SK-N-SH (cell line): ENCODE measurements around the gene AFF1. TPM values are rescaled to one million over a fixed set of nuclear protein-coding genes. Genes with fewer than 3 reads are reported as not detected.

ENCODE experiments used
- CTCF ChIA-PET: fragments of 300-600, 350-600 bp; formaldehyde crosslinking; extraction: SDS; loops from one replicate; lab custom pipeline; 2021; lab: Yijun Ruan, JAX
- POLR2A ChIA-PET: fragments of 350-600 bp; sonication (Branson Sonifier 250); formaldehyde crosslinking; extraction: SDS; loops from one replicate; lab custom pipeline; 2020; ENCODE audit warnings: antibody characterized with exemption, inconsistent platforms; lab: Yijun Ruan, JAX
- DNase-seq: peaks from one replicate; pipeline ENCODE4 v3.0.0; 2012
- H2AFZ ChIP-seq: fragments of 200-600 bp; sonication (generic); 2 replicates; pipeline ENCODE4 v1.8.1; 2016; ENCODE audit warnings: antibody characterized with exemption, mild to moderate bottlenecking, low read depth
- H3F3A ChIP-seq: fragments of 200-600 bp; sonication (generic); replicated peaks from 2 replicates; pipeline ENCODE3; 2016; ENCODE audit warnings: antibody characterized with exemption, mild to moderate bottlenecking; ENCODE audit not compliant: insufficient read depth
- H3K27ac ChIP-seq, 2 experiments: fragments of 200-500 bp in 1 of 2; fragments of 200-600 bp in 1 of 2; sonication (Bioruptor generic) in 1 of 2; sonication (generic), shearing (Covaris generic) in 1 of 2; 2 replicates each; pipeline versions ENCODE4 v1.5.1 to v1.6.1; 2014 to 2016; ENCODE audit warnings: low read depth in 2 of 2, inconsistent platforms in 1 of 2, low read length in 1 of 2, mild to moderate bottlenecking in 1 of 2, mixed read lengths in 1 of 2
- H3K27me3 ChIP-seq: fragments of 200-600 bp; sonication (generic), shearing (Covaris generic); 2 replicates; pipeline ENCODE4 v1.6.1; 2016; ENCODE audit warnings: mixed run types; ENCODE audit not compliant: insufficient read depth
- H3K36me3 ChIP-seq, 2 experiments: fragments of 200-500 bp in 1 of 2; fragments of 200-600 bp in 1 of 2; sonication (Bioruptor generic) in 1 of 2; sonication (generic) in 1 of 2; replicated peaks in 1 of 2; 2 replicates each; pipeline versions ENCODE3 to v1.5.1; 2014 to 2016; ENCODE audit warnings: low read length in 1 of 2, mild to moderate bottlenecking in 1 of 2; ENCODE audit not compliant: insufficient read depth in 2 of 2, control insufficient read depth in 1 of 2
- H3K4me1 ChIP-seq, 2 experiments: fragments of 200-500 bp in 1 of 2; fragments of 200-600 bp in 1 of 2; sonication (Bioruptor generic) in 1 of 2; sonication (generic), shearing (Covaris generic) in 1 of 2; 2 replicates each; pipeline versions ENCODE4 v1.5.1 to v1.6.1; 2014 to 2016; ENCODE audit warnings: low read depth in 1 of 2, low read length in 1 of 2, mixed run types in 1 of 2; ENCODE audit not compliant: insufficient read depth in 2 of 2, control insufficient read depth in 1 of 2
- H3K4me2 ChIP-seq: fragments of 200-600 bp; sonication (generic), shearing (Covaris generic); 2 replicates; pipeline ENCODE4 v1.6.1; 2017; ENCODE audit warnings: mixed run types
- H3K4me3 ChIP-seq, 2 experiments: fragments of 200-500 bp in 1 of 2; fragments of 200-600 bp in 1 of 2; sonication (Bioruptor generic) in 1 of 2; sonication (generic), shearing (Covaris generic) in 1 of 2; 2 replicates each; pipeline versions ENCODE4 v1.5.1 to v1.8.1; 2014 to 2016; ENCODE audit warnings: low read depth in 2 of 2, inconsistent platforms in 1 of 2, low read length in 1 of 2, mild to moderate bottlenecking in 1 of 2, mixed read lengths in 1 of 2, moderate library complexity in 1 of 2
- H3K79me2 ChIP-seq: fragments of 200-600 bp; sonication (generic); 2 replicates; pipeline ENCODE4 v1.8.1; 2017; ENCODE audit warnings: mild to moderate bottlenecking; ENCODE audit not compliant: insufficient read depth
- H3K9ac ChIP-seq: fragments of 200-600 bp; sonication (generic); 2 replicates; pipeline ENCODE4 v1.6.1; 2017; ENCODE audit warnings: mixed run types
- H3K9me2 ChIP-seq: fragments of 200-600 bp; sonication (generic); 2 replicates; pipeline ENCODE4 v1.6.1; 2017; ENCODE audit warnings: mixed run types
- H3K9me3 ChIP-seq: fragments of 200-600 bp; sonication (generic); 2 replicates; pipeline ENCODE4 v1.6.1; 2017; ENCODE audit warnings: mixed run types, mild to moderate bottlenecking, moderate library complexity
- H4K20me1 ChIP-seq: fragments of 200-600 bp; sonication (generic); 2 replicates; pipeline ENCODE4 v1.6.1; 2017; ENCODE audit warnings: mild to moderate bottlenecking, mixed run types; ENCODE audit not compliant: insufficient read depth
- CTCF ChIP-seq: fragments of 200-600 bp; sonication (generic); IDR thresholded peaks from 2 replicates; pipeline ENCODE4 v1.6.1; 2017; ENCODE audit warnings: antibody characterized with exemption, mild to moderate bottlenecking, moderate library complexity
- ELF1 ChIP-seq: IDR thresholded peaks from 2 replicates; pipeline ENCODE4 v1.4.0; 2012
- GABPA ChIP-seq: IDR thresholded peaks from 2 replicates; pipeline ENCODE4 v1.4.0; 2012; ENCODE audit warnings: low read depth, mild to moderate bottlenecking
- IRF3 ChIP-seq: fragments of 150-350 bp; IDR thresholded peaks from 2 replicates; pipeline ENCODE4 v1.6.1; 2016; ENCODE audit warnings: mild to moderate bottlenecking, low read depth, low read length
- MAX ChIP-seq: IDR thresholded peaks from 2 replicates; pipeline ENCODE4 v1.4.0; 2012; ENCODE audit warnings: low read depth
- MEF2A ChIP-seq: IDR thresholded peaks from 2 replicates; pipeline ENCODE4 v1.4.0; 2012; ENCODE audit warnings: low read depth, borderline replicate concordance
- NFIC ChIP-seq: IDR thresholded peaks from 2 replicates; pipeline ENCODE4 v1.4.0; 2012; ENCODE audit warnings: borderline replicate concordance
- RCOR1 ChIP-seq: fragments of 150-350 bp; IDR thresholded peaks from 2 replicates; pipeline ENCODE4 v1.6.1; 2017; ENCODE audit warnings: antibody characterized with exemption, low read length
- SMC3 ChIP-seq: IDR thresholded peaks from 2 replicates; pipeline ENCODE4 v1.6.1; 2012; ENCODE audit warnings: low read depth, low read length, improper control_type of control experiment
- TEAD4 ChIP-seq: IDR thresholded peaks from 2 replicates; pipeline ENCODE4 v1.4.0; 2012; ENCODE audit warnings: mild to moderate bottlenecking, borderline replicate concordance; ENCODE audit not compliant: insufficient read depth
- YY1 ChIP-seq: IDR thresholded peaks from 2 replicates; pipeline ENCODE4 v1.4.0; 2012; ENCODE audit warnings: low read depth, mild to moderate bottlenecking
- WGBS: methylation state at CpG from one replicate; pipeline ENCODE4 v1.1.6; 2017; ENCODE audit warnings: low lambda C conversion rate; 5-methylcytosine and 5-hydroxymethylcytosine counted together
- polyA plus RNA-seq, 3 experiments: library from polyadenylated mRNA; depleted of rRNA; stranded (reverse); fragments of >200 nt; gene quantifications; 2 replicates each; pipeline ENCODE4 v1.2.3, GENCODE V29; 2012

AFF1 gene
- polyA plus RNA-seq, 1 of the 3 experiments (the other 2 are of a cell fraction), result 2.7 TPM

GRCh38 chr4:87087015-87087414, 152.2 kb downstream of the AFF1 start:
- Histone ChIP-seq H4K20me1 (no peaks in the 10 kb centered on the region), H3K9me3 (no peaks in the 10 kb centered on the region), H3K9me2 (no peaks in the 10 kb centered on the region), H3K27ac (no peak overlapping the region), H3K36me3 (peaks cover 4 to 11% of the 10 kb centered on the region in 2 experiments), H2AFZ (no peak overlapping the region), H3K4me2 (no peak overlapping the region), H3K4me3 (no peak overlapping the region), H3K9ac (no peak overlapping the region), H3F3A (peaks cover 8% of the 10 kb centered on the region), H3K4me1 (no peaks in the 10 kb centered on the region), H3K79me2 (no peaks in the 10 kb centered on the region), H3K27me3 (no peaks in the 10 kb centered on the region)
- ChIA-PET POLR2A (no interaction called here), CTCF (no interaction called here)
- no peak for DNase-seq
- 94% methylated on average over 1 of the region's 1 CpG for WGBS
- TF ChIP-seq TEAD4, result no peak
- no peak for TF ChIP-seq SMC3
- no peak for TF ChIP-seq ELF1
- no peak for TF ChIP-seq RCOR1

- Histone ChIP-seq H3K9ac (no peak overlapping the region), H3K9me3 (no peaks in the 10 kb centered on the region), H3K4me3 (no peak overlapping the region), H3K4me1 (peaks cover 0 to under 1% of the 10 kb centered on the region in 2 experiments; a peak in 2 of 4 replicates), H3K9me2 (no peaks in the 10 kb centered on the region), H3K27ac (no peak overlapping the region), H3K36me3 (peaks cover 4 to 11% of the 10 kb centered on the region in 2 experiments), H2AFZ (no peak overlapping the region), H3K79me2 (no peaks in the 10 kb centered on the region), H3K27me3 (no peaks in the 10 kb centered on the region), H3F3A (peaks cover 12% of the 10 kb centered on the region), H3K4me2 (no peak overlapping the region), H4K20me1 (no peaks in the 10 kb centered on the region)
- 92% methylated on average over 1 of the region's 1 CpG for WGBS
- DNase-seq, result no peak
- CTCF ChIA-PET, result interaction anchor here (0.8 to 1.0 kb wide), 2 partner anchors 10 to 165 kb away, joined by 3 read pairs; no protein-coding TSS in a partner anchor
- no peak for TF ChIP-seq NFIC
- no peak for TF ChIP-seq CTCF
- no peak for TF ChIP-seq MAX
- TF ChIP-seq MEF2A, result no peak
- no peak for TF ChIP-seq SMC3
- TF ChIP-seq IRF3, result no peak
- TF ChIP-seq GABPA, result no peak
- no peak for TF ChIP-seq YY1
- POLR2A ChIA-PET, result no interaction called here
Measured at GRCh38 chr4:87087420-87087819, 152.6 kb downstream of the AFF1 start.
